Peyer's patch (tissue), 4 donors: ENCODE results near the gene PERCC1.

Source experiments
- POLR2A ChIP-seq, 2 donors: fragments of 450-650 bp; IDR thresholded peaks; one replicate each; pipeline ENCODE4 v1.5.1; 2017; ENCODE audit warnings: antibody characterized with exemption in 2 of 2, mild to moderate bottlenecking in 2 of 2, moderate library complexity in 2 of 2
- TF ChIP-seq, protein P1 (sequence below), 6 experiments: fragments of 450-650 bp in 4 of 6; fragments of 200-600 bp in 2 of 6; sonication (generic) in 1 of 6; IDR thresholded peaks; one replicate each; pipeline ENCODE4 v1.5.1; 2017 to 2019; ENCODE audit warnings: antibody characterized with exemption in 6 of 6, mild to moderate bottlenecking in 3 of 6, moderate library complexity in 1 of 6

GRCh38 chr16:1412847-1413246 lies 18.0 kb upstream of the PERCC1 start:
- TF ChIP-seq POLR2A (IDR thresholded peaks at IDR 0.05): no peak
- TF ChIP-seq, protein P1, sequence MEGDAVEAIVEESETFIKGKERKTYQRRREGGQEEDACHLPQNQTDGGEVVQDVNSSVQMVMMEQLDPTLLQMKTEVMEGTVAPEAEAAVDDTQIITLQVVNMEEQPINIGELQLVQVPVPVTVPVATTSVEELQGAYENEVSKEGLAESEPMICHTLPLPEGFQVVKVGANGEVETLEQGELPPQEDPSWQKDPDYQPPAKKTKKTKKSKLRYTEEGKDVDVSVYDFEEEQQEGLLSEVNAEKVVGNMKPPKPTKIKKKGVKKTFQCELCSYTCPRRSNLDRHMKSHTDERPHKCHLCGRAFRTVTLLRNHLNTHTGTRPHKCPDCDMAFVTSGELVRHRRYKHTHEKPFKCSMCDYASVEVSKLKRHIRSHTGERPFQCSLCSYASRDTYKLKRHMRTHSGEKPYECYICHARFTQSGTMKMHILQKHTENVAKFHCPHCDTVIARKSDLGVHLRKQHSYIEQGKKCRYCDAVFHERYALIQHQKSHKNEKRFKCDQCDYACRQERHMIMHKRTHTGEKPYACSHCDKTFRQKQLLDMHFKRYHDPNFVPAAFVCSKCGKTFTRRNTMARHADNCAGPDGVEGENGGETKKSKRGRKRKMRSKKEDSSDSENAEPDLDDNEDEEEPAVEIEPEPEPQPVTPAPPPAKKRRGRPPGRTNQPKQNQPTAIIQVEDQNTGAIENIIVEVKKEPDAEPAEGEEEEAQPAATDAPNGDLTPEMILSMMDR (IDR thresholded peaks at IDR 0.05): no peak
